Nephron progenitor cell (in vitro differentiated cells): ENCODE data around the gene MEAK7.

Source experiments
- DNase-seq: peaks from one replicate; pipeline ENCODE4 v3.0.0; 2021
- H3K27ac Mint-ChIP-seq: 2 replicates; pipeline ENCODE4 v1.8.0; 2021; ENCODE audit warnings: mild to moderate bottlenecking, moderate library complexity, mixed read lengths
- H3K27me3 Mint-ChIP-seq: 2 replicates; pipeline ENCODE4 v1.8.0; 2021; ENCODE audit warnings: mild to moderate bottlenecking, low read depth, mixed read lengths; ENCODE audit not compliant: poor library complexity
- H3K36me3 Mint-ChIP-seq: 2 replicates; pipeline ENCODE4 v1.8.0; 2021; ENCODE audit warnings: low read depth, mixed read lengths
- H3K4me1 Mint-ChIP-seq: 2 replicates; pipeline ENCODE4 v1.8.0; 2021; ENCODE audit warnings: mixed read lengths
- H3K4me3 Mint-ChIP-seq: 2 replicates; pipeline ENCODE4 v1.8.0; 2021; ENCODE audit warnings: mild to moderate bottlenecking, moderate library complexity, mixed read lengths
- H3K9me3 Mint-ChIP-seq: 2 replicates; pipeline ENCODE4 v1.8.0; 2021; ENCODE audit warnings: mild to moderate bottlenecking, moderate library complexity, mixed read lengths
- CTCF ChIP-seq: fragments of 200-600 bp; sonication (generic); IDR thresholded peaks from 2 replicates; pipeline ENCODE4 v1.5.0; 2021; ENCODE audit warnings: antibody characterized with exemption

Gene MEAK7

GRCh38 chr16:84543253-84543652 lies 38.8 kb upstream of the MEAK7 start:
- Mint-ChIP-seq H3K4me1 (peaks cover 79% of the 10 kb centered on the region), H3K4me3 (no peak overlapping the region), H3K36me3 (no peaks in the 10 kb centered on the region), H3K27ac (peak overlapping the region; percentile 64), H3K9me3 (peaks cover 7% of the 10 kb centered on the region), H3K27me3 (peaks cover 7% of the 10 kb centered on the region)
- TF ChIP-seq CTCF = no peak
- no peak for DNase-seq

- H3K27ac Mint-ChIP-seq = peak overlapping the region; percentile 59
- H3K36me3 Mint-ChIP-seq = no peaks in the 10 kb centered on the region
- TF ChIP-seq CTCF = no peak
- H3K4me3 Mint-ChIP-seq = peak overlapping the region; percentile 3
- peaks cover 3% of the 10 kb centered on the region for H3K27me3 Mint-ChIP-seq
- DNase-seq = no peak
- H3K9me3 Mint-ChIP-seq = peaks cover 7% of the 10 kb centered on the region
- H3K4me1 Mint-ChIP-seq = peaks cover 85% of the 10 kb centered on the region
Measured at GRCh38 chr16:84541999-84542817, 37.7 kb upstream of the MEAK7 start.

- Mint-ChIP-seq H3K36me3 (no peaks in the 10 kb centered on the region), H3K4me1 (peaks cover 87% of the 10 kb centered on the region), H3K9me3 (peaks cover 7% of the 10 kb centered on the region), H3K4me3 (no peak overlapping the region), H3K27ac (no peak overlapping the region), H3K27me3 (peaks cover 6% of the 10 kb centered on the region)
- no peak for TF ChIP-seq CTCF
- no peak for DNase-seq
Measured at GRCh38 chr16:84540194-84540593, 35.7 kb upstream of the MEAK7 start.

- H3K27ac Mint-ChIP-seq = peak overlapping the region; percentile 97
- peaks cover 6% of the 10 kb centered on the region for H3K27me3 Mint-ChIP-seq
- DNase-seq = no peak
- H3K9me3 Mint-ChIP-seq = peaks cover 7% of the 10 kb centered on the region
- TF ChIP-seq CTCF = no peak
- H3K36me3 Mint-ChIP-seq = no peaks in the 10 kb centered on the region
- H3K4me3 Mint-ChIP-seq = peak overlapping the region; percentile 44
- H3K4me1 Mint-ChIP-seq = peaks cover 79% of the 10 kb centered on the region
Measured at GRCh38 chr16:84538222-84538840, 33.9 kb upstream of the MEAK7 start.

- TF ChIP-seq CTCF = no peak
- H3K27ac Mint-ChIP-seq = peak overlapping the region; percentile 97
- peak overlapping the region; percentile 44 for H3K4me3 Mint-ChIP-seq
- peaks cover 81% of the 10 kb centered on the region for H3K4me1 Mint-ChIP-seq
- peak; percentile 64 for DNase-seq
- no peaks in the 10 kb centered on the region for H3K36me3 Mint-ChIP-seq
- H3K27me3 Mint-ChIP-seq = peaks cover 6% of the 10 kb centered on the region
- peaks cover 7% of the 10 kb centered on the region for H3K9me3 Mint-ChIP-seq
Measured at GRCh38 chr16:84537491-84538151, 33.2 kb upstream of the MEAK7 start.
